Activated naive CD4-positive, alpha-beta T cell treated with anti-CD3 and anti-CD28 coated beads, Interleukin-2, amount 50 U/mL, for 24 hours (primary cell): Measurements from ENCODE around the gene TSHZ3.
A peak's percentile ranks its signal among the peaks of the same experiment; 100 is the strongest.

Experiments
- H3K27ac Mint-ChIP-seq: one replicate; pipeline ENCODE4 v1.8.0; 2021; ENCODE audit warnings: mild to moderate bottlenecking, mixed read lengths
- H3K27me3 Mint-ChIP-seq: one replicate; pipeline ENCODE4 v1.8.0; 2021; ENCODE audit warnings: mixed read lengths
- H3K36me3 Mint-ChIP-seq: one replicate; pipeline ENCODE4 v1.8.0; 2021; ENCODE audit warnings: mixed read lengths
- H3K4me1 Mint-ChIP-seq: one replicate; pipeline ENCODE4 v1.8.0; 2021; ENCODE audit warnings: mixed read lengths
- H3K4me3 Mint-ChIP-seq: one replicate; pipeline ENCODE4 v1.8.0; 2021; ENCODE audit warnings: mild to moderate bottlenecking, mixed read lengths
- H3K9me3 Mint-ChIP-seq: one replicate; pipeline ENCODE4 v1.8.0; 2021; ENCODE audit warnings: mixed read lengths

TSHZ3 gene

GRCh38 chr19:31314156-31314555 is 35.1 kb downstream of the TSHZ3 start:
- Mint-ChIP-seq H3K4me3 (no peak overlapping the region), H3K27me3 (no peaks in the 10 kb centered on the region), H3K27ac (no peak overlapping the region), H3K36me3 (no peaks in the 10 kb centered on the region), H3K9me3 (no peaks in the 10 kb centered on the region), H3K4me1 (no peaks in the 10 kb centered on the region)

- H3K36me3 Mint-ChIP-seq = no peaks in the 10 kb centered on the region
- H3K27me3 Mint-ChIP-seq = peaks cover 1% of the 10 kb centered on the region
- no peak overlapping the region for H3K27ac Mint-ChIP-seq
- no peak overlapping the region for H3K4me3 Mint-ChIP-seq
- H3K9me3 Mint-ChIP-seq = no peaks in the 10 kb centered on the region
- no peaks in the 10 kb centered on the region for H3K4me1 Mint-ChIP-seq
Observed at GRCh38 chr19:31313291-31314030, 35.8 kb downstream of the TSHZ3 start.

- Mint-ChIP-seq H3K27me3 (peaks cover 2% of the 10 kb centered on the region), H3K9me3 (no peaks in the 10 kb centered on the region), H3K4me1 (no peaks in the 10 kb centered on the region), H3K36me3 (no peaks in the 10 kb centered on the region), H3K27ac (no peak overlapping the region), H3K4me3 (no peak overlapping the region)
Observed at GRCh38 chr19:31312677-31313244, 36.5 kb downstream of the TSHZ3 start.

GRCh38 chr19:31312009-31312676 is 37.1 kb downstream of the TSHZ3 start:
- Mint-ChIP-seq H3K4me1 (no peaks in the 10 kb centered on the region), H3K27me3 (peaks cover 2% of the 10 kb centered on the region), H3K36me3 (no peaks in the 10 kb centered on the region), H3K4me3 (no peak overlapping the region), H3K27ac (no peak overlapping the region), H3K9me3 (no peaks in the 10 kb centered on the region)

- Mint-ChIP-seq H3K36me3 (no peaks in the 10 kb centered on the region), H3K4me1 (no peaks in the 10 kb centered on the region), H3K9me3 (no peaks in the 10 kb centered on the region), H3K4me3 (no peak overlapping the region), H3K27ac (peak overlapping the region; percentile 35), H3K27me3 (peaks cover 4% of the 10 kb centered on the region)
Observed at GRCh38 chr19:31310432-31311133, 38.7 kb downstream of the TSHZ3 start.

GRCh38 chr19:31308781-31309180 is 40.5 kb downstream of the TSHZ3 start:
- Mint-ChIP-seq H3K27ac (no peak overlapping the region), H3K27me3 (peaks cover 4% of the 10 kb centered on the region), H3K9me3 (no peaks in the 10 kb centered on the region), H3K4me1 (no peaks in the 10 kb centered on the region), H3K4me3 (no peak overlapping the region), H3K36me3 (no peaks in the 10 kb centered on the region)

GRCh38 chr19:31307071-31307669 is 42.1 kb downstream of the TSHZ3 start:
- Mint-ChIP-seq H3K4me3 (no peak overlapping the region), H3K4me1 (no peaks in the 10 kb centered on the region), H3K9me3 (no peaks in the 10 kb centered on the region), H3K36me3 (no peaks in the 10 kb centered on the region), H3K27me3 (peaks cover 4% of the 10 kb centered on the region), H3K27ac (no peak overlapping the region)

- H3K36me3 Mint-ChIP-seq = no peaks in the 10 kb centered on the region
- H3K27ac Mint-ChIP-seq = no peak overlapping the region
- no peak overlapping the region for H3K4me3 Mint-ChIP-seq
- H3K4me1 Mint-ChIP-seq = no peaks in the 10 kb centered on the region
- peaks cover 4% of the 10 kb centered on the region for H3K27me3 Mint-ChIP-seq
- no peaks in the 10 kb centered on the region for H3K9me3 Mint-ChIP-seq
Observed at GRCh38 chr19:31306006-31306753, 43.1 kb downstream of the TSHZ3 start.

GRCh38 chr19:31304831-31305312 is 44.4 kb downstream of the TSHZ3 start:
- Mint-ChIP-seq H3K27ac (no peak overlapping the region), H3K36me3 (no peaks in the 10 kb centered on the region), H3K27me3 (peaks cover 4% of the 10 kb centered on the region), H3K4me1 (no peaks in the 10 kb centered on the region), H3K4me3 (no peak overlapping the region), H3K9me3 (no peaks in the 10 kb centered on the region)

- Mint-ChIP-seq H3K4me3 (no peak overlapping the region), H3K27ac (no peak overlapping the region), H3K27me3 (peaks cover 1% of the 10 kb centered on the region), H3K9me3 (no peaks in the 10 kb centered on the region), H3K36me3 (no peaks in the 10 kb centered on the region), H3K4me1 (no peaks in the 10 kb centered on the region)
Observed at GRCh38 chr19:31303262-31303815, 45.9 kb downstream of the TSHZ3 start.

- H3K27ac Mint-ChIP-seq = no peak overlapping the region
- no peaks in the 10 kb centered on the region for H3K4me1 Mint-ChIP-seq
- H3K9me3 Mint-ChIP-seq = no peaks in the 10 kb centered on the region
- H3K4me3 Mint-ChIP-seq = no peak overlapping the region
- no peaks in the 10 kb centered on the region for H3K36me3 Mint-ChIP-seq
- no peaks in the 10 kb centered on the region for H3K27me3 Mint-ChIP-seq
Observed at GRCh38 chr19:31301306-31301980, 47.8 kb downstream of the TSHZ3 start.

- Mint-ChIP-seq H3K36me3 (no peaks in the 10 kb centered on the region), H3K4me1 (no peaks in the 10 kb centered on the region), H3K27ac (no peak overlapping the region), H3K9me3 (no peaks in the 10 kb centered on the region), H3K27me3 (no peaks in the 10 kb centered on the region), H3K4me3 (no peak overlapping the region)
Observed at GRCh38 chr19:31300422-31300821, 48.8 kb downstream of the TSHZ3 start.

GRCh38 chr19:31299665-31300064 is 49.6 kb downstream of the TSHZ3 start:
- Mint-ChIP-seq H3K9me3 (no peaks in the 10 kb centered on the region), H3K27me3 (no peaks in the 10 kb centered on the region), H3K27ac (no peak overlapping the region), H3K36me3 (no peaks in the 10 kb centered on the region), H3K4me3 (no peak overlapping the region), H3K4me1 (no peaks in the 10 kb centered on the region)

- H3K27ac Mint-ChIP-seq = no peak overlapping the region
- H3K9me3 Mint-ChIP-seq = no peaks in the 10 kb centered on the region
- H3K36me3 Mint-ChIP-seq = no peaks in the 10 kb centered on the region
- no peak overlapping the region for H3K4me3 Mint-ChIP-seq
- no peaks in the 10 kb centered on the region for H3K4me1 Mint-ChIP-seq
- no peaks in the 10 kb centered on the region for H3K27me3 Mint-ChIP-seq
Observed at GRCh38 chr19:31297991-31298390, 51.2 kb downstream of the TSHZ3 start.
